HCT116 (cell line): Measurements from ENCODE around the gene OR4D1. TPM values are rescaled to one million over a fixed set of nuclear protein-coding genes. Genes with fewer than 3 reads are reported as not detected.
"Not testable (repeated sequence)": the region's sequence is repeated elsewhere in the genome, so short reads cannot be mapped to it uniquely, and the experiment has no call there.

Experiments
- ATAC-seq: fragments of 200-7000 bp; cut with Tn5 transposase; 2 replicates; pipeline ENCODE4 v1.9.1; 2020; ENCODE audit warnings: mild to moderate bottlenecking, moderate library complexity
- BruUV-seq: library from RNA; stranded (reverse); fragments of 400-500 nt; replicated peaks from 2 replicates; lab custom pipeline; 2021; lab: Mats Ljungman, UMichigan
- CTCF ChIA-PET: fragments of 300-600 bp; sonication (Branson Sonifier 250); formaldehyde crosslinking; loops from one replicate; lab custom pipeline; 2021; ENCODE audit warnings: antibody characterized with exemption; lab: Charles Lee
- POLR2A ChIA-PET: fragments of 300-600, 350-600 bp; sonication (Branson Sonifier 250); formaldehyde crosslinking; loops from one replicate; lab custom pipeline; 2021; ENCODE audit warnings: antibody characterized with exemption; lab: Charles Lee
- RAD21 ChIA-PET, 2 experiments: fragments of 300-600 bp; sonication (Branson Sonifier 250); formaldehyde crosslinking; loops; one replicate each; lab custom pipeline; 2023; ENCODE audit warnings: low total read pairs in 2 of 2; ENCODE audit not compliant: uncharacterized antibody in 2 of 2, unreplicated experiment in 2 of 2, low non-redundant PET in 1 of 2; lab: Charles Lee
- DNase-seq: peaks from one replicate; pipeline ENCODE4 v3.0.0-alpha.2; 2010; ENCODE audit warnings: low read depth, low spot score
- H2AFZ ChIP-seq: fragments of 200-600 bp; shearing (Covaris generic), sonication (generic); 2 replicates; pipeline ENCODE4 v1.6.1; 2017; ENCODE audit warnings: low read depth, mixed run types, mixed read lengths, antibody characterized with exemption, low read length; ENCODE audit not compliant: poor library complexity, severe bottlenecking
- H3K27ac ChIP-seq: 2 replicates; pipeline ENCODE4 v1.5.1; 2012; ENCODE audit warnings: low read depth, low read length
- H3K27me3 ChIP-seq: fragments of 200-600 bp; sonication (generic); 2 replicates; pipeline ENCODE4 v1.6.1; 2016; ENCODE audit warnings: mixed run types, low read length, mixed read lengths; ENCODE audit not compliant: insufficient read depth
- H3K36me3 ChIP-seq, 2 experiments: fragments of 200-500 bp in 1 of 2; fragments of 200-600 bp in 1 of 2; sonication (Bioruptor generic) in 1 of 2; sonication (generic) in 1 of 2; 2 replicates each; pipeline versions ENCODE4 v1.5.1 to v1.6.1; 2014 to 2016; ENCODE audit warnings: low read length in 2 of 2, inconsistent platforms in 1 of 2, mixed read lengths in 1 of 2, mixed run types in 1 of 2; ENCODE audit not compliant: insufficient read depth in 2 of 2, control insufficient read depth in 1 of 2
- H3K4me1 ChIP-seq, 2 experiments: fragments of 200-600 bp in 1 of 2; sonication (generic) in 1 of 2; 2 replicates each; pipeline versions ENCODE4 v1.5.1 to v1.6.1; 2012 to 2017; ENCODE audit warnings: low read length in 2 of 2, inconsistent platforms in 1 of 2, mild to moderate bottlenecking in 1 of 2, mixed read lengths in 1 of 2, mixed run types in 1 of 2, moderate library complexity in 1 of 2; ENCODE audit not compliant: insufficient read depth in 2 of 2, control insufficient read depth in 1 of 2
- H3K4me2 ChIP-seq: fragments of 200-600 bp; sonication (generic); 2 replicates; pipeline ENCODE4 v1.6.1; 2017; ENCODE audit warnings: mixed run types, low read length, mixed read lengths
- H3K4me3 ChIP-seq, 2 experiments: fragments of 200-600 bp in 1 of 2; sonication (generic) in 1 of 2; replicated peaks in 1 of 2; 2 replicates each; pipeline ENCODE4 v1.5.1; 2011 to 2016; ENCODE audit warnings: low read length in 2 of 2, control low read depth in 1 of 2, low read depth in 1 of 2, mild to moderate bottlenecking in 1 of 2, mixed read lengths in 1 of 2, mixed run types in 1 of 2
- H3K79me2 ChIP-seq: fragments of 200-600 bp; sonication (generic); 2 replicates; pipeline ENCODE4 v1.6.1; 2017; ENCODE audit warnings: mild to moderate bottlenecking, mixed run types, low read length, moderate library complexity, mixed read lengths; ENCODE audit not compliant: insufficient read depth
- H3K9ac ChIP-seq: fragments of 200-600 bp; sonication (generic); 2 replicates; pipeline ENCODE4 v1.6.1; 2016; ENCODE audit warnings: low read length, mixed read lengths
- H3K9me2 ChIP-seq: fragments of 200-600 bp; sonication (generic), shearing (Covaris generic); 2 replicates; pipeline ENCODE4 v1.6.1; 2017; ENCODE audit warnings: mixed run types, mild to moderate bottlenecking, moderate library complexity; ENCODE audit not compliant: insufficient read depth
- H3K9me3 ChIP-seq, 2 experiments: fragments of 200-500 bp in 1 of 2; fragments of 200-600 bp in 1 of 2; sonication (Bioruptor generic) in 1 of 2; sonication (generic) in 1 of 2; 2 replicates each; pipeline ENCODE4 v1.6.1; 2014 to 2017; ENCODE audit warnings: low read length in 2 of 2, mixed read lengths in 2 of 2, inconsistent platforms in 1 of 2, low read depth in 1 of 2, mild to moderate bottlenecking in 1 of 2, mixed run types in 1 of 2, moderate library complexity in 1 of 2; ENCODE audit not compliant: control insufficient read depth in 1 of 2, insufficient read depth in 1 of 2
- H4K20me1 ChIP-seq: fragments of 200-600 bp; sonication (generic), shearing (Covaris generic); 2 replicates; pipeline ENCODE4 v1.6.1; 2017; ENCODE audit warnings: mixed run types, mild to moderate bottlenecking, moderate library complexity; ENCODE audit not compliant: insufficient read depth
- CBX3 ChIP-seq: IDR thresholded peaks from 2 replicates; pipeline ENCODE4 v1.6.1; 2012; ENCODE audit warnings: low read depth
- CEBPB ChIP-seq: IDR thresholded peaks from 2 replicates; pipeline ENCODE4 v1.6.1; 2012; ENCODE audit warnings: low read depth
- ELF1 ChIP-seq: IDR thresholded peaks from 2 replicates; pipeline ENCODE4 v1.6.1; 2012; ENCODE audit warnings: low read depth, borderline replicate concordance
- EZH2 ChIP-seq: fragments of 200-600 bp; sonication (generic); IDR thresholded peaks from 2 replicates; pipeline ENCODE4 v1.6.1; 2017; ENCODE audit warnings: antibody characterized with exemption, mixed run types
- EZH2phosphoT487 ChIP-seq: fragments of 200-600 bp; IDR thresholded peaks from 2 replicates; pipeline ENCODE4 v1.6.1; 2018; ENCODE audit warnings: antibody characterized with exemption, borderline replicate concordance
- FOSL1 ChIP-seq: IDR thresholded peaks from 2 replicates; pipeline ENCODE4 v1.6.1; 2012; ENCODE audit warnings: low read depth
- JUND ChIP-seq: IDR thresholded peaks from 2 replicates; pipeline ENCODE4 v1.6.1; 2012
- POLR2A ChIP-seq: IDR thresholded peaks from 2 replicates; pipeline ENCODE4 v1.7.0; 2011; ENCODE audit warnings: borderline replicate concordance; ENCODE audit not compliant: insufficient read depth, insufficient read length; ENCODE audit errors: extremely low read depth
- POLR2AphosphoS5 ChIP-seq: IDR thresholded peaks from 2 replicates; pipeline ENCODE4 v1.6.1; 2011; ENCODE audit warnings: mild to moderate bottlenecking, low read depth, low read length, moderate library complexity
- RAD21 ChIP-seq: IDR thresholded peaks from 2 replicates; pipeline ENCODE4 v1.6.1; 2012; ENCODE audit warnings: low read depth, mild to moderate bottlenecking
- SIN3A ChIP-seq: IDR thresholded peaks from 2 replicates; pipeline ENCODE4 v1.6.1; 2012; ENCODE audit warnings: low read depth
- SP1 ChIP-seq: IDR thresholded peaks from 2 replicates; pipeline ENCODE4 v1.6.1; 2012; ENCODE audit warnings: low read depth
- SRF ChIP-seq: IDR thresholded peaks from 2 replicates; pipeline ENCODE4 v1.6.1; 2012; ENCODE audit warnings: low read depth
- TCF7L2 ChIP-seq: IDR thresholded peaks from 2 replicates; pipeline ENCODE4 v1.7.0; 2011; ENCODE audit warnings: borderline replicate concordance, inconsistent platforms; ENCODE audit not compliant: insufficient read depth, insufficient read length; ENCODE audit errors: extremely low read depth
- YY1 ChIP-seq: IDR thresholded peaks from 2 replicates; pipeline ENCODE4 v1.6.1; 2011; ENCODE audit warnings: low read length, low read depth, moderate library complexity, mild to moderate bottlenecking; ENCODE audit not compliant: insufficient replicate concordance; ENCODE audit errors: extremely low read depth
- ZFX ChIP-seq: fragments of 450-650 bp; IDR thresholded peaks from 2 replicates; pipeline ENCODE4 v1.6.1; 2017
- ZNF274 ChIP-seq: fragments of 200-500 bp; sonication (Bioruptor generic); IDR thresholded peaks from 2 replicates; pipeline ENCODE4 v1.6.1; 2014; ENCODE audit warnings: mild to moderate bottlenecking, low read depth, low read length, inconsistent platforms
- intact Hi-C: fragments of 100-400 bp; cut with micrococcal nuclease; formaldehyde crosslinking; loops from 2 replicates; pipeline ENCODE4 v1.10.0; 2022
- total RNA-seq: library from RNA; stranded (reverse); gene quantifications from one replicate; pipeline ENCODE4 v1.2.1, GENCODE V29; 2021; ENCODE audit not compliant: unreplicated experiment
- TF ChIP-seq, protein P1 (sequence below): IDR thresholded peaks from 2 replicates; pipeline ENCODE4 v1.6.1; 2012
- TF ChIP-seq, protein P2 (sequence below): IDR thresholded peaks from 2 replicates; pipeline ENCODE4 v1.6.1; 2011; ENCODE audit warnings: mild to moderate bottlenecking, low read length, moderate library complexity; ENCODE audit not compliant: insufficient replicate concordance; ENCODE audit errors: extremely low read depth

Gene OR4D1
- total RNA-seq, 1 experiment from 2014 or later = not detected

DNA sequence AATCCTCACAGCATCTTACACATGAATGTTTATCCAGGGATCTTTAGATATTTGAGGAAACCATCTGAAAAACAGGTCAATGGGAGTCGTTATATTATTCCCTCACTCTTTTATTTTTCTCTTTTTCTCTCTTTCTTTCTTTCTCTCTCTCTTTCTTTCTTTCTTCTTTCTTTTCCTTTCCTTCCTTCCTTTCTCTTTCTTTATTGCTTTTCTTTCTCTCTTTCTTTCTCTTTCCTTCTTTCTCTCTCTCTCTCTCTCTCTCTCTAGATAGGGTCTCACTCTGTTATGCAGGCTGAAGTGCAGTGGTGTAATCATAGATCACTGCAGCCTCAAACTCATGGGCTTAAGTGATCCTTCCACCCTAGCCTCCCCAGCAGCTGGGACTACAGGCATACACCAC is 20.3 kb upstream of the OR4D1 start:
- Histone ChIP-seq H3K27ac (no peak overlapping the region), H4K20me1 (no peaks in the 10 kb centered on the region), H3K9me2 (no peaks in the 10 kb centered on the region), H2AFZ (no peak overlapping the region), H3K36me3 (no peaks in the 10 kb centered on the region), H3K27me3 (peaks cover 49% of the 10 kb centered on the region), H3K9me3 (no peaks in the 10 kb centered on the region)
- TF ChIP-seq ZFX (no peak), YY1 (no peak), EZH2 (no peak), CBX3 (no peak), JUND (no peak), SRF (no peak), POLR2AphosphoS5 (no peak), FOSL1 (no peak), EZH2phosphoT487 (no peak), TCF7L2 (no peak), CEBPB (no peak), RAD21 (no peak), ELF1 (no peak), SP1 (no peak), POLR2A (no peak), ZNF274 (no peak), SIN3A (no peak)
- TF ChIP-seq, protein P1, sequence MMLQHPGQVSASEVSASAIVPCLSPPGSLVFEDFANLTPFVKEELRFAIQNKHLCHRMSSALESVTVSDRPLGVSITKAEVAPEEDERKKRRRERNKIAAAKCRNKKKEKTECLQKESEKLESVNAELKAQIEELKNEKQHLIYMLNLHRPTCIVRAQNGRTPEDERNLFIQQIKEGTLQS = no peak
- TF ChIP-seq, protein P2, sequence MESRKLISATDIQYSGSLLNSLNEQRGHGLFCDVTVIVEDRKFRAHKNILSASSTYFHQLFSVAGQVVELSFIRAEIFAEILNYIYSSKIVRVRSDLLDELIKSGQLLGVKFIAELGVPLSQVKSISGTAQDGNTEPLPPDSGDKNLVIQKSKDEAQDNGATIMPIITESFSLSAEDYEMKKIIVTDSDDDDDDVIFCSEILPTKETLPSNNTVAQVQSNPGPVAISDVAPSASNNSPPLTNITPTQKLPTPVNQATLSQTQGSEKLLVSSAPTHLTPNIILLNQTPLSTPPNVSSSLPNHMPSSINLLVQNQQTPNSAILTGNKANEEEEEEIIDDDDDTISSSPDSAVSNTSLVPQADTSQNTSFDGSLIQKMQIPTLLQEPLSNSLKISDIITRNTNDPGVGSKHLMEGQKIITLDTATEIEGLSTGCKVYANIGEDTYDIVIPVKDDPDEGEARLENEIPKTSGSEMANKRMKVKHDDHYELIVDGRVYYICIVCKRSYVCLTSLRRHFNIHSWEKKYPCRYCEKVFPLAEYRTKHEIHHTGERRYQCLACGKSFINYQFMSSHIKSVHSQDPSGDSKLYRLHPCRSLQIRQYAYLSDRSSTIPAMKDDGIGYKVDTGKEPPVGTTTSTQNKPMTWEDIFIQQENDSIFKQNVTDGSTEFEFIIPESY = no peak
- TF ChIP-seq, all 23 proteins: peak for 0
- ChIA-PET CTCF (no interaction called here), RAD21 (no interaction called here), POLR2A (interaction anchor here (0.6 kb wide), 1 partner anchor 45 kb away, joined by 3 read pairs; the partner anchor contains the start of gene DYNLL2)
- Histone ChIP-seq H3K4me2 (no peak overlapping the region), H3K4me3 (no peak overlapping the region), H3K4me1 (no peaks in the 10 kb centered on the region), H3K9ac (no peak overlapping the region), H3K79me2 (no peaks in the 10 kb centered on the region)
- no peak for DNase-seq
- no peak for ATAC-seq
- no TSS peak for BruUV-seq
- intact Hi-C loops = no loop called here

GRCh38 chr17:58132697-58133096 is 15.5 kb upstream of the OR4D1 start:
- H3K4me3 ChIP-seq, POLR2A ChIA-PET, H3K4me2 ChIP-seq, intact Hi-C loops, H3K36me3 ChIP-seq, H3K9ac ChIP-seq, H3K9me2 ChIP-seq, BruUV-seq, H3K27ac ChIP-seq, CTCF ChIA-PET, H3K79me2 ChIP-seq, DNase-seq, H3K9me3 ChIP-seq, H4K20me1 ChIP-seq, H3K4me1 ChIP-seq, H2AFZ ChIP-seq, RAD21 ChIA-PET, ATAC-seq: not testable (repeated sequence)
- H3K27me3 ChIP-seq = peaks cover 63% of the 10 kb centered on the region
